GM12878 (cell line): ENCODE results near the gene CREB5. TPM values are rescaled to one million over a fixed set of nuclear protein-coding genes. Genes with fewer than 3 reads are reported as not detected.

Experiments used
- ATAC-seq: fragments of 200-7000 bp; cut with Tn5 transposase; 3 replicates; pipeline ENCODE4 v1.9.1; 2020; ENCODE audit warnings: mild to moderate bottlenecking, moderate library complexity
- BruUV-seq: library from RNA; stranded (reverse); fragments of 400-500 nt; replicated peaks from 2 replicates; lab custom pipeline; 2021; lab: Mats Ljungman, UMichigan
- CTCF ChIA-PET: fragments of 300-600 bp; sonication (Branson Sonifier 250); formaldehyde crosslinking; extraction: SDS; loops from one replicate; lab custom pipeline; 2021; ENCODE audit warnings: inconsistent platforms; lab: Yijun Ruan, JAX
- POLR2A ChIA-PET: fragments of 350-600 bp; formaldehyde crosslinking; extraction: SDS; loops from one replicate; lab custom pipeline; 2021; ENCODE audit warnings: inconsistent platforms; lab: Charles Lee
- RAD21 ChIA-PET: fragments of 300-600 bp; sonication (Branson Sonifier 250); formaldehyde crosslinking; loops from one replicate; lab custom pipeline; 2023; ENCODE audit warnings: antibody characterized with exemption; ENCODE audit not compliant: unreplicated experiment; lab: Charles Lee
- SMC1A ChIA-PET: fragments of 300-600 bp; sonication (Branson Sonifier 250); formaldehyde crosslinking; loops from one replicate; lab custom pipeline; 2023; ENCODE audit not compliant: unreplicated experiment, uncharacterized antibody; lab: Charles Lee
- DNase-seq: peaks from one replicate; pipeline ENCODE4 v3.0.0-alpha.2; 2011; ENCODE audit warnings: low read depth, low spot score
- FAIRE-seq: peaks from 3 replicates; lab custom pipeline; 2011; peaks lifted over from hg19 to GRCh38; lab: Jason Lieb, UNC
- H2AFZ ChIP-seq: 2 replicates; pipeline ENCODE4 v1.6.0; 2011; ENCODE audit warnings: low read depth, low read length, control low read depth; ENCODE audit not compliant: control insufficient read depth
- H3K27ac ChIP-seq: 2 replicates; pipeline ENCODE4 v1.5.1; 2011; ENCODE audit warnings: control low read depth; ENCODE audit not compliant: control insufficient read depth, insufficient read depth
- H3K27me3 ChIP-seq, 2 experiments: replicated peaks in 1 of 2; 2 replicates each; pipeline versions ENCODE4 v1.6.0 to v1.6.1; 2011; ENCODE audit warnings: low read length in 1 of 2; ENCODE audit not compliant: control insufficient read depth in 2 of 2, insufficient read depth in 2 of 2
- H3K36me3 ChIP-seq, 2 experiments: 2 replicates each; pipeline ENCODE4 v1.5.1; 2011; ENCODE audit warnings: low read length in 1 of 2; ENCODE audit not compliant: control insufficient read depth in 2 of 2, insufficient read depth in 2 of 2
- H3K4me1 ChIP-seq: 2 replicates; pipeline ENCODE4 v1.6.1; 2011; ENCODE audit warnings: mild to moderate bottlenecking, low read length, moderate library complexity, mixed read lengths; ENCODE audit not compliant: control insufficient read depth, insufficient read depth
- H3K4me2 ChIP-seq: 2 replicates; pipeline ENCODE4 v1.6.0; 2011; ENCODE audit warnings: control low read depth; ENCODE audit not compliant: control insufficient read depth, insufficient read depth
- H3K4me3 ChIP-seq: fragments of 200-600 bp; sonication (generic); 2 replicates; pipeline ENCODE4 v1.5.1; 2016
- H3K79me2 ChIP-seq: 2 replicates; pipeline ENCODE4 v1.6.0; 2011; ENCODE audit warnings: low read length; ENCODE audit not compliant: control insufficient read depth, insufficient read depth
- H3K9ac ChIP-seq: 2 replicates; pipeline ENCODE4 v1.8.0; 2011; ENCODE audit warnings: low read length, control low read depth, mixed read lengths; ENCODE audit not compliant: control insufficient read depth, insufficient read depth
- H3K9me3 ChIP-seq: replicated peaks from 3 replicates; pipeline ENCODE4 v1.5.1; 2011; ENCODE audit warnings: mild to moderate bottlenecking, low read length; ENCODE audit not compliant: control insufficient read depth, insufficient read depth
- H4K20me1 ChIP-seq: 2 replicates; pipeline ENCODE4 v1.6.0; 2011; ENCODE audit not compliant: control insufficient read depth, insufficient read depth
- BCL11A ChIP-seq: IDR thresholded peaks from 2 replicates; pipeline ENCODE4 v1.6.1; 2011; ENCODE audit warnings: low read depth, low read length
- CREB1 ChIP-seq: IDR thresholded peaks from 2 replicates; pipeline ENCODE4 v1.6.1; 2012; ENCODE audit warnings: low read depth, mild to moderate bottlenecking, inconsistent platforms
- FOXK2 ChIP-seq: fragments of 450-650 bp; IDR thresholded peaks from 2 replicates; pipeline ENCODE4 v1.6.1; 2017; ENCODE audit warnings: mild to moderate bottlenecking, moderate library complexity
- HDGF ChIP-seq: fragments of 450-650 bp; IDR thresholded peaks from 2 replicates; pipeline ENCODE4 v1.6.1; 2016; ENCODE audit warnings: antibody characterized with exemption
- JUNB ChIP-seq: IDR thresholded peaks from 2 replicates; pipeline ENCODE4 v1.6.1; 2016; ENCODE audit warnings: antibody characterized with exemption, mild to moderate bottlenecking
- KDM1A ChIP-seq: fragments of 200-600 bp; sonication (generic); IDR thresholded peaks from 2 replicates; pipeline ENCODE4 v1.6.1; 2016; ENCODE audit warnings: borderline replicate concordance
- MTA3 ChIP-seq: IDR thresholded peaks from 2 replicates; pipeline ENCODE4 v1.6.1; 2012; ENCODE audit warnings: low read length, inconsistent platforms, borderline replicate concordance
- POLR2AphosphoS5 ChIP-seq: IDR thresholded peaks from 2 replicates; pipeline ENCODE4 v1.6.1; 2011; ENCODE audit warnings: mild to moderate bottlenecking, low read length, inconsistent platforms
- RB1 ChIP-seq: fragments of 450-650 bp; formaldehyde crosslinking; IDR thresholded peaks from 2 replicates; pipeline ENCODE4 v1.6.1; 2017; ENCODE audit warnings: mild to moderate bottlenecking, borderline replicate concordance
- RCOR1 ChIP-seq: conservative IDR thresholded peaks from 2 replicates; pipeline ENCODE4 v1.6.1; 2012; ENCODE audit warnings: low read depth, low read length, improper control_type of control experiment
- RFX5 ChIP-seq: IDR thresholded peaks from 2 replicates; pipeline ENCODE4 v1.6.1; 2011; ENCODE audit warnings: low read depth, low read length, improper control_type of control experiment
- SIX5 ChIP-seq: IDR thresholded peaks from 2 replicates; pipeline ENCODE4 v1.6.1; 2011; ENCODE audit warnings: mild to moderate bottlenecking, low read depth, low read length, moderate library complexity; ENCODE audit not compliant: severe bottlenecking
- WGBS: methylation state at CpG from one replicate; pipeline ENCODE4 v1.1.6; 2016; ENCODE audit warnings: low lambda C conversion rate; ENCODE audit not compliant: insufficient replicate concordance, insufficient coverage; ENCODE audit errors: missing lambda C conversion rate; 5-methylcytosine and 5-hydroxymethylcytosine counted together
- in situ Hi-C: fragments of 300-500 bp; cut with MboI; formaldehyde crosslinking; loops from 9 replicates; pipeline ENCODE4 v1.14.3; 2018; ENCODE audit warnings: mixed read lengths
- intact Hi-C: fragments of 100-400 bp; cut with micrococcal nuclease; formaldehyde crosslinking; loops from one replicate; pipeline ENCODE4 v1.14.2; 2022; ENCODE audit not compliant: unreplicated experiment
- polyA plus RNA-seq, 11 experiments: library from polyadenylated mRNA; depleted of rRNA in 4 of 11; unstranded in 6 of 11; stranded (reverse) in 5 of 11; fragments of >200 nt; fragmentation: Nextera tagmentation in 4 of 11; fragmentation: Illumina TruSeq in 1 of 11; extraction: Ambion mirVana in 4 of 11; extraction: Trizol in 1 of 11; gene quantifications; 1 replicate in 1 of 11; 2 replicates in 10 of 11; pipeline versions ENCODE4 v1.2.1 to v1.2.3, GENCODE V29; 2011 to 2016; ENCODE audit warnings: inconsistent platforms in 2 of 11, missing spikeins in 2 of 11, low read depth in 1 of 11
- total RNA-seq, 4 experiments: library from RNA; depleted of rRNA in 3 of 4; stranded (reverse); fragments of >200 nt in 3 of 4; fragmentation: Illumina TruSeq in 1 of 4; extraction: Trizol in 1 of 4; gene quantifications; 2 replicates each; pipeline versions ENCODE4 v1.2.1 to v1.2.3, GENCODE V29; 2013 to 2021
- TF ChIP-seq, protein P1 (sequence below): IDR thresholded peaks from 2 replicates; pipeline ENCODE4 v1.6.1; 2012; ENCODE audit warnings: low read depth, low read length, improper control_type of control experiment
- TF ChIP-seq, protein P2 (sequence below): fragments of 450-650 bp; formaldehyde crosslinking; IDR thresholded peaks from 2 replicates; pipeline ENCODE4 v1.4.0; 2022; ENCODE audit warnings: mild to moderate bottlenecking, moderate library complexity

Gene CREB5
- total and polyA plus RNA-seq, 10 of the 15 experiments (the other 5 are each of a cell fraction or from before 2014, with no cell fraction given) = 12.9 to 74.1 (median 53.0) TPM

DNA sequence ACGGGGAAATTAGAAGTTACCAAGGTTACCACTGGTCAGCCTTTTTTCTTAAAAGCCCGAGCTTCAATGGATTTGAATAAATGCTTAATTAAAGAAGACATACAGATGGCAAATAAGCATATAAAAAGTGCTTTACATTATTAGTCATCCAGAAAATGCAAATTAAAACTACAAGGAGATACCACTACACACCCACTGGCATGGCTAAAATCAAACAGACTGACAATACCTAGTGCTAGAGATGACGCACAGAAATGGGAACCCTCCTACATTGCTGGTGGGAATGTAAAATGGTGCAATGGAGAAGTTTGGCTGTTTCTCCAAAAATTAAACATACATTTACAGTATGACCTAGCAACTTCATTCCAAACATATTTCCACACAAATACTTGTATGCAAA, 38.3 kb upstream of the CREB5 start:
- intact Hi-C loops (no loop called here), in situ Hi-C loops (no loop called here)
- ChIA-PET SMC1A (no interaction called here), CTCF (interaction anchor here (2.5 kb wide), 1 partner anchor 14 kb away, joined by 7 read pairs; no protein-coding TSS in a partner anchor)
- 1% methylated on average over 3 of the region's 3 CpGs for WGBS
- TF ChIP-seq MTA3 (no peak), SIX5 (no peak), RFX5 (no peak), CREB1 (no peak), BCL11A (no peak), KDM1A (no peak), RB1 (no peak), RCOR1 (no peak), HDGF (no peak), FOXK2 (no peak), JUNB (no peak), POLR2AphosphoS5 (no peak)
- TF ChIP-seq, protein P1, sequence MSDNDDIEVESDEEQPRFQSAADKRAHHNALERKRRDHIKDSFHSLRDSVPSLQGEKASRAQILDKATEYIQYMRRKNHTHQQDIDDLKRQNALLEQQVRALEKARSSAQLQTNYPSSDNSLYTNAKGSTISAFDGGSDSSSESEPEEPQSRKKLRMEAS = no peak
- TF ChIP-seq, protein P2, sequence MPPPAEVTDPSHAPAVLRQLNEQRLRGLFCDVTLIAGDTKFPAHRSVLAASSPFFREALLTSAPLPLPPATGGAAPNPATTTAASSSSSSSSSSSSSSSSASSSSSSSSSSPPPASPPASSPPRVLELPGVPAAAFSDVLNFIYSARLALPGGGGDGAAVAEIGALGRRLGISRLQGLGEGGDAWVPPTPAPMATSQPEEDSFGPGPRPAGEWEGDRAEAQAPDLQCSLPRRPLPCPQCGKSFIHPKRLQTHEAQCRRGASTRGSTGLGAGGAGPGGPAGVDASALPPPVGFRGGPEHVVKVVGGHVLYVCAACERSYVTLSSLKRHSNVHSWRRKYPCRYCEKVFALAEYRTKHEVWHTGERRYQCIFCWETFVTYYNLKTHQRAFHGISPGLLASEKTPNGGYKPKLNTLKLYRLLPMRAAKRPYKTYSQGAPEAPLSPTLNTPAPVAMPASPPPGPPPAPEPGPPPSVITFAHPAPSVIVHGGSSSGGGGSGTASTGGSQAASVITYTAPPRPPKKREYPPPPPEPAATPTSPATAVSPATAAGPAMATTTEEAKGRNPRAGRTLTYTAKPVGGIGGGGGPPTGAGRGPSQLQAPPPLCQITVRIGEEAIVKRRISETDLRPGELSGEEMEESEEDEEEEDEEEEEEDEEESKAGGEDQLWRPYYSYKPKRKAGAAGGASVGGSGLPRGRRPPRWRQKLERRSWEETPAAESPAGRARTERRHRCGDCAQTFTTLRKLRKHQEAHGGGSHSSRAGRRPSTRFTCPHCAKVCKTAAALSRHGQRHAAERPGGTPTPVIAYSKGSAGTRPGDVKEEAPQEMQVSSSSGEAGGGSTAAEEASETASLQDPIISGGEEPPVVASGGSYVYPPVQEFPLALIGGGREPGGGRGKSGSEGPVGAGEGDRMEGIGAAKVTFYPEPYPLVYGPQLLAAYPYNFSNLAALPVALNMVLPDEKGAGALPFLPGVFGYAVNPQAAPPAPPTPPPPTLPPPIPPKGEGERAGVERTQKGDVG (CRISPR knock-in tag) = no peak
- TF ChIP-seq, all 136 proteins: peak for 0
- H3K36me3 ChIP-seq = no peaks in the 10 kb centered on the region
- no peaks in the 10 kb centered on the region for H4K20me1 ChIP-seq
- no peak overlapping the region for H3K4me3 ChIP-seq
- no peak for DNase-seq
- H3K9ac ChIP-seq = no peak overlapping the region
- no peak overlapping the region for H2AFZ ChIP-seq
- no peaks in the 10 kb centered on the region for H3K79me2 ChIP-seq
- no peaks in the 10 kb centered on the region; a peak in 1 of 4 replicates for H3K27me3 ChIP-seq
- ATAC-seq = no peak
- H3K4me1 ChIP-seq = no peaks in the 10 kb centered on the region
- ChIA-PET POLR2A (no interaction called here), RAD21 (interaction anchor here (1.1 kb wide), 1 partner anchor 13 kb away, joined by 3 read pairs; no protein-coding TSS in a partner anchor)
- no TSS peak for BruUV-seq
- no peak overlapping the region for H3K4me2 ChIP-seq
- no peak for FAIRE-seq
- H3K27ac ChIP-seq = no peak overlapping the region
- no peaks in the 10 kb centered on the region for H3K9me3 ChIP-seq
